Kidney (tissue), 14 donors: ENCODE results near the gene WASL. TPM values are rescaled to one million over a fixed set of nuclear protein-coding genes. Genes with fewer than 3 reads are reported as not detected.
"Not testable (repeated sequence)": the region's sequence is repeated elsewhere in the genome, so short reads cannot be mapped to it uniquely, and the experiment has no call there.

Experiments
- DNase-seq, 5 donors: peaks; one replicate each; pipeline ENCODE4 v3.0.0-alpha.2; 2013 to 2020
- FAIRE-seq: peaks from 2 replicates; lab custom pipeline; 2012; peaks lifted over from hg19 to GRCh38; lab: Jason Lieb, UNC
- H3K27ac ChIP-seq, 2 donors: one replicate each; pipeline ENCODE4 v1.7.0; 2013; ENCODE audit warnings: low read depth in 2 of 2, low read length in 2 of 2, inconsistent platforms in 1 of 2
- H3K27me3 ChIP-seq: one replicate; pipeline ENCODE4 v1.7.1; 2013; ENCODE audit warnings: low read length, inconsistent platforms; ENCODE audit not compliant: control insufficient read depth, insufficient read depth
- H3K36me3 ChIP-seq, 3 donors: one replicate each; pipeline versions ENCODE4 v1.7.0 to v1.7.1; 2013; ENCODE audit warnings: low read length in 3 of 3, control low read depth in 1 of 3, inconsistent platforms in 1 of 3; ENCODE audit not compliant: insufficient read depth in 3 of 3, control insufficient read depth in 2 of 3
- H3K4me1 ChIP-seq, 3 donors: one replicate each; pipeline versions ENCODE4 v1.7.0 to v1.7.1; 2013; ENCODE audit warnings: low read length in 3 of 3, inconsistent platforms in 1 of 3, low read depth in 1 of 3; ENCODE audit not compliant: control insufficient read depth in 2 of 3, insufficient read depth in 2 of 3
- H3K4me3 ChIP-seq, 3 donors: one replicate each; pipeline versions ENCODE4 v1.7.0 to v1.8.1; 2013; ENCODE audit warnings: low read length in 3 of 3, control low read depth in 1 of 3, inconsistent platforms in 1 of 3
- H3K9ac ChIP-seq, 3 donors: one replicate each; pipeline versions ENCODE4 v1.7.0 to v1.7.1; 2013; ENCODE audit warnings: low read length in 3 of 3, control low read depth in 1 of 3, inconsistent platforms in 1 of 3
- H3K9me3 ChIP-seq, 3 donors: one replicate each; pipeline versions ENCODE4 v1.7.0 to v1.7.1; 2013; ENCODE audit warnings: low read length in 3 of 3, control low read depth in 1 of 3, inconsistent platforms in 1 of 3; ENCODE audit not compliant: control insufficient read depth in 2 of 3, insufficient read depth in 1 of 3
- intact Hi-C: fragments of 100-400 bp; cut with DNase I; formaldehyde crosslinking; loops from one replicate; pipeline ENCODE4 v1.11.1; 2022
- polyA plus RNA-seq: library from polyadenylated mRNA; stranded (reverse); fragments of 350-450 nt; fragmentation: Illumina TruSeq; extraction: RNeasy Lipid Tissue Mini Kit (QIAGEN cat#74804); gene quantifications from one replicate; pipeline ENCODE4 v1.2.3, GENCODE V29; 2014; ENCODE audit warnings: low read depth, low replicate concordance; ENCODE audit not compliant: insufficient read depth
- total RNA-seq: library from RNA; stranded (reverse); fragmentation: NEBNext Ultra II Directional; extraction: Animal tissue kit (Norgen Biotek cat#: 25700); gene quantifications from one replicate; pipeline ENCODE4 v1.2.1, GENCODE V29; 2021
- TF ChIP-seq, protein P1 (sequence below): IDR thresholded peaks from 3 replicates; pipeline ENCODE4 v1.5.1; 2012; ENCODE audit warnings: mild to moderate bottlenecking, moderate library complexity, borderline replicate concordance; ENCODE audit not compliant: insufficient read depth; ENCODE audit errors: extremely low read depth
- donor health status: control.
- donor health status: control.
- donor health status: control.
- donor health status: control.
- donor health status: control.
- donor health status: DM: yes; HTN: yes; CAD: no.
- donor health status: Normal renal cell carcinoma (clear cell type).

WASL gene
- total and polyA plus RNA-seq, 2 donors from 2014 or later: 28.7 to 50.4 TPM

DNA sequence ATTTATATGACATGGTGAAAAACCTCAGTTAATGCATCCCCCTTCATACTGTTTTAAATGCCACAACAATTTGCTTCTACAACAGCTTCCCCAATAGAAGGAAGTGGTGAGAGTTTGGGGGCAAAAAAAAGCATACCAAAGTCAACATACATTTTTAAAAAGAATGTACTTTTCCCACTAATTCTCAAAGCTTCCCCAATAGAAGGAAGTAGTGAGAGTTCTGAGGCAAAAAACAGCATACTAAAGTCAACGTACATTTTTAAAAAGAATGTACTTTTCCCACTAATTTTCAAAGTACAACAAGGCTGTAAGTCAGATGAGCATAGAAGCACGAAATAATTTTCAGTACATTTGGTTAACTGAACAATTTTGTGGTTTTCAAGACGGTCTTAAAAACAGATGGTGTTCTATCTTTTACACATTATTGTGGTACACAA is 24.0 kb downstream of the WASL start:
- DNase-seq (no peak), FAIRE-seq (no peak)
- intact Hi-C loops: no loop called here
- no peaks in the 10 kb centered on the region for H3K9me3 ChIP-seq
- H3K36me3 ChIP-seq: no peaks in the 10 kb centered on the region
- H3K4me1 ChIP-seq: peaks cover 0 to 19% (median under 1%) of the 10 kb centered on the region in 3 donors
- H3K4me3 ChIP-seq: no peak overlapping the region
- H3K9ac ChIP-seq: no peak overlapping the region
- TF ChIP-seq, protein P1, sequence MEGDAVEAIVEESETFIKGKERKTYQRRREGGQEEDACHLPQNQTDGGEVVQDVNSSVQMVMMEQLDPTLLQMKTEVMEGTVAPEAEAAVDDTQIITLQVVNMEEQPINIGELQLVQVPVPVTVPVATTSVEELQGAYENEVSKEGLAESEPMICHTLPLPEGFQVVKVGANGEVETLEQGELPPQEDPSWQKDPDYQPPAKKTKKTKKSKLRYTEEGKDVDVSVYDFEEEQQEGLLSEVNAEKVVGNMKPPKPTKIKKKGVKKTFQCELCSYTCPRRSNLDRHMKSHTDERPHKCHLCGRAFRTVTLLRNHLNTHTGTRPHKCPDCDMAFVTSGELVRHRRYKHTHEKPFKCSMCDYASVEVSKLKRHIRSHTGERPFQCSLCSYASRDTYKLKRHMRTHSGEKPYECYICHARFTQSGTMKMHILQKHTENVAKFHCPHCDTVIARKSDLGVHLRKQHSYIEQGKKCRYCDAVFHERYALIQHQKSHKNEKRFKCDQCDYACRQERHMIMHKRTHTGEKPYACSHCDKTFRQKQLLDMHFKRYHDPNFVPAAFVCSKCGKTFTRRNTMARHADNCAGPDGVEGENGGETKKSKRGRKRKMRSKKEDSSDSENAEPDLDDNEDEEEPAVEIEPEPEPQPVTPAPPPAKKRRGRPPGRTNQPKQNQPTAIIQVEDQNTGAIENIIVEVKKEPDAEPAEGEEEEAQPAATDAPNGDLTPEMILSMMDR: no peak
- no peaks in the 10 kb centered on the region for H3K27me3 ChIP-seq
- no peak overlapping the region for H3K27ac ChIP-seq

DNA sequence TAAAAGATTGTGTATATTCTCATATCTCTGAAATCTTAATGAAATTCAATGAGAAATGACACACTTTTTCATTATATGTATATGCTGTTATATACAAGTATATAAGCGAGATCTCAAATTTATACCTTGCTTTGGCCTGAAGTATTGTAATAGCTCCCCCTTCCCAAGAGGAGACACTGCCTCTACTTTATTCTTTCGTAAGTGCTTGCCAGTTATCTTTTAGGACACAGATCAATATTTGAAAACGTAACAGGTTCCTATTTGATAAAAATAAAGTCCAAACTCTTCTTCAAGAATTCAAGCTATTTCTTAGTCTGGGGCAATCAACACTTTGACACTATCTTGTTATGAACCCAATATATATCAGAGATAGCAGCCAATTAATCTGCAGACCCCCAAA is 24.9 kb downstream of the WASL start:
- TF ChIP-seq, protein P1: no peak
- intact Hi-C loops: no loop called here
- H3K9me3 ChIP-seq: no peaks in the 10 kb centered on the region
- H3K4me3 ChIP-seq: no peak overlapping the region
- no peak overlapping the region for H3K9ac ChIP-seq
- no peak overlapping the region for H3K27ac ChIP-seq
- no peak for DNase-seq
- H3K27me3 ChIP-seq: no peaks in the 10 kb centered on the region
- no peaks in the 10 kb centered on the region for H3K36me3 ChIP-seq
- peaks cover 0 to 24% (median 8%) of the 10 kb centered on the region in 3 donors for H3K4me1 ChIP-seq
- no peak for FAIRE-seq

DNA sequence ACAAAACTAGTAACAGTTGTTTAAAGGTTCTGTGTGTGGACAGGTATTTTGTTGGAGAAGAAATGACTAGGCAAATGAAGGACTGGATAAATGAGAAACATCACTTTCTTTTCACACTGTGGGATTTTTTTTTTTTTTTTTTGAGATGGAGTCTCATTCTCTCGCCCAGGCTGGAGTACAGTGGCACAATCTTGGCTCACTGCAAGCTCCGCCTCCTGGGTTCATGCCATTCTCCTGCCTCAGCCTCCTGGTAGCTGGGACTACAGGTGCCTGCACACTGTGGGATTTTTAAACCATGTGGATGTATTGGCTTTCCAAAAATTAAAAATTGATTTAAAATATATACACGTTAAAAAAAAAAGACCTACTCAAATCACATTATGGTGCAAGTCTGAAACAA is 28.3 kb downstream of the WASL start:
- not testable (repeated sequence) for H3K27ac ChIP-seq

DNA sequence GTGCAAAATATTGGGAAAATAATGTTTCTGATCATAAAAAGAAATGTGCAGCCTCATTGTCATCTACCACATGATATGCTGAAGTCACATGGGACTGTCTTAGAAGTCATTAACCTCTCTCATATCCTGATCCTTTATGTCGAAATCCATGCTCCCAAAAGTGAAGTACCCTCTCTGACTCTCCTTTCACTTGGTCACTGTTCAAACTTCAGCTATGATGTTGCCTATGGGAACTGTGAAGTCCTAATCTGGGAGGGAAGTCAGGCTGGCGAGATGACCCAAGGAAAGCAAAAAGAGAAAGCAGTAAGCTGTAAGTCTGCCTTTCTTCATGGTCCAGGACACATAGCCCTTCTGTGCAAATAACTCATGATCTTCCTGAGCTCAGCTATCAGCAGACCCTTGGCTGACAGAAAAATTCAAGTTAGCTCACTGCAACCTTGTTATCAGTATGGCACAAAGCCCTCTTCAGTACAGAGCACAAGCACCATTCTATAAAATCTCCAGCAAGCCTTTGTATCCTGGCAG is 29.5 kb downstream of the WASL start:
- Histone ChIP-seq H3K27me3 (no peaks in the 10 kb centered on the region), H3K4me3 (no peak overlapping the region), H3K4me1 (peaks cover 0 to 26% (median 10%) of the 10 kb centered on the region in 3 donors), H3K9ac (no peak overlapping the region), H3K9me3 (no peaks in the 10 kb centered on the region), H3K36me3 (no peaks in the 10 kb centered on the region), H3K27ac (no peak overlapping the region)
- intact Hi-C loops: no loop called here
- TF ChIP-seq, protein P1: no peak
- no peak for DNase-seq
- FAIRE-seq: no peak

More for the DNA sequence above, 28.3 kb downstream of the WASL start:
- intact Hi-C loops, DNase-seq, H3K36me3 ChIP-seq, H3K9me3 ChIP-seq, H3K9ac ChIP-seq, H3K4me3 ChIP-seq, FAIRE-seq, H3K27me3 ChIP-seq: not testable (repeated sequence)
- H3K4me1 ChIP-seq: peaks cover 0 to 26% (median 10%) of the 10 kb centered on the region in 3 donors
